ENCODE results near the gene BRSK2. TPM values are rescaled to one million over a fixed set of nuclear protein-coding genes. Genes with fewer than 3 reads are reported as not detected.
A peak's percentile ranks its signal among the peaks of the same experiment; 100 is the strongest.
"Not testable (repeated sequence)": the region's sequence is repeated elsewhere in the genome, so short reads cannot be mapped to it uniquely, and the experiment has no call there.

BRSK2 gene
- total RNA-seq (ENCODE audit: low replicate concordance), result 8.6 and 13.8 TPM in 2 replicates
- long read RNA-seq, result 0 reads

GRCh38 chr11:1389932-1390568 lies at the start of gene BRSK2:
Gene BRSK2 (plus strand): TSS chr11:1389934. CDS start chr11:1390285, 351 bp downstream.
- H3K27ac Mint-ChIP-seq, result no peak within 1 kb of the TSS
- H3K36me3 Mint-ChIP-seq, result no peaks in the 10 kb centered on the region
- H3K27me3 Mint-ChIP-seq, result peaks cover 42% of the 10 kb centered on the region
- no peak for DNase-seq (ENCODE audit: extremely low spot score, unreplicated experiment)
- peak within 1 kb of the TSS; percentile 76 for H3K4me3 Mint-ChIP-seq
- H3K9me3 Mint-ChIP-seq, result no peaks in the 10 kb centered on the region
- H3K4me1 Mint-ChIP-seq (ENCODE audit: unreplicated experiment), result peaks cover 10% of the 10 kb centered on the region
- TF ChIP-seq CTCF (conservative IDR thresholded peaks at IDR 0.05), result no peak

- peaks cover 20% of the 10 kb centered on the region for H3K27me3 Mint-ChIP-seq
Measured at GRCh38 chr11:1340111-1340510, 49.6 kb upstream of the BRSK2 start.

GRCh38 chr11:1341226-1341625 lies 48.5 kb upstream of the BRSK2 start:
- not testable (repeated sequence) for H3K36me3 Mint-ChIP-seq; DNase-seq (ENCODE audit: extremely low spot score, unreplicated experiment); H3K4me3 Mint-ChIP-seq; H3K4me1 Mint-ChIP-seq (ENCODE audit: unreplicated experiment); H3K27ac Mint-ChIP-seq; H3K9me3 Mint-ChIP-seq
- peaks cover 13% of the 10 kb centered on the region for H3K27me3 Mint-ChIP-seq

More at GRCh38 chr11:1340111-1340510, 49.6 kb upstream of the BRSK2 start:
- Mint-ChIP-seq H3K36me3 (peaks cover 3% of the 10 kb centered on the region), H3K27ac (no peak overlapping the region), H3K4me1 (ENCODE audit: unreplicated experiment) (peaks cover 4% of the 10 kb centered on the region), H3K4me3 (no peak overlapping the region), H3K9me3 (peaks cover 5% of the 10 kb centered on the region)
- TF ChIP-seq CTCF (conservative IDR thresholded peaks at IDR 0.05), result no peak
- no peak for DNase-seq (ENCODE audit: extremely low spot score, unreplicated experiment)

GRCh38 chr11:1341928-1342524 lies 47.7 kb upstream of the BRSK2 start:
- DNase-seq (ENCODE audit: extremely low spot score, unreplicated experiment), result no peak
- Mint-ChIP-seq H3K4me3 (no peak overlapping the region), H3K27ac (no peak overlapping the region), H3K27me3 (peaks cover 13% of the 10 kb centered on the region), H3K9me3 (peaks cover 5% of the 10 kb centered on the region), H3K4me1 (ENCODE audit: unreplicated experiment) (no peaks in the 10 kb centered on the region), H3K36me3 (peaks cover 3% of the 10 kb centered on the region)
- no peak for TF ChIP-seq CTCF (conservative IDR thresholded peaks at IDR 0.05)

- H3K4me1 Mint-ChIP-seq (ENCODE audit: unreplicated experiment), result no peaks in the 10 kb centered on the region
- no peak for DNase-seq (ENCODE audit: extremely low spot score, unreplicated experiment)
- peaks cover 1% of the 10 kb centered on the region for H3K9me3 Mint-ChIP-seq
- peaks cover under 1% of the 10 kb centered on the region for H3K36me3 Mint-ChIP-seq
- no peak overlapping the region for H3K27ac Mint-ChIP-seq
- H3K4me3 Mint-ChIP-seq, result no peak overlapping the region
- TF ChIP-seq CTCF (conservative IDR thresholded peaks at IDR 0.05), result no peak
- peaks cover 10% of the 10 kb centered on the region for H3K27me3 Mint-ChIP-seq
Measured at GRCh38 chr11:1342946-1343345, 46.8 kb upstream of the BRSK2 start.

- no peak for TF ChIP-seq CTCF (conservative IDR thresholded peaks at IDR 0.05)
- no peaks in the 10 kb centered on the region for H3K9me3 Mint-ChIP-seq
- H3K4me3 Mint-ChIP-seq, result no peak overlapping the region
- H3K27ac Mint-ChIP-seq, result no peak overlapping the region
- peak; percentile 55 for DNase-seq (ENCODE audit: extremely low spot score, unreplicated experiment)
- H3K36me3 Mint-ChIP-seq, result no peaks in the 10 kb centered on the region
- peaks cover 2% of the 10 kb centered on the region for H3K4me1 Mint-ChIP-seq (ENCODE audit: unreplicated experiment)
- peaks cover 4% of the 10 kb centered on the region for H3K27me3 Mint-ChIP-seq
Measured at GRCh38 chr11:1343391-1344055, 46.2 kb upstream of the BRSK2 start.

Measured in type B pancreatic cell (in vitro differentiated cells).